Progenitor cell of endocrine pancreas (in vitro differentiated cells): ENCODE measurements around the gene PRR4. TPM values are rescaled to one million over a fixed set of nuclear protein-coding genes. Genes with fewer than 3 reads are reported as not detected.

Source experiments
- DNase-seq: peaks from one replicate; pipeline ENCODE4 v3.0.0; 2021; ENCODE audit warnings: low spot score; ENCODE audit not compliant: unreplicated experiment
- H3K27ac Mint-ChIP-seq: 2 replicates; pipeline ENCODE4 v1.8.0; 2021; ENCODE audit warnings: mild to moderate bottlenecking, moderate library complexity, mixed read lengths
- H3K27me3 Mint-ChIP-seq: 2 replicates; pipeline ENCODE4 v1.8.0; 2021; ENCODE audit warnings: mixed read lengths
- H3K36me3 Mint-ChIP-seq: 2 replicates; pipeline ENCODE4 v1.8.0; 2022; ENCODE audit warnings: mixed read lengths; ENCODE audit not compliant: insufficient read depth
- H3K4me1 Mint-ChIP-seq: 2 replicates; pipeline ENCODE4 v1.8.0; 2021; ENCODE audit warnings: low read depth, mixed read lengths
- H3K4me3 Mint-ChIP-seq: 2 replicates; pipeline ENCODE4 v1.8.0; 2021; ENCODE audit warnings: low read depth, mild to moderate bottlenecking, moderate library complexity, mixed read lengths
- H3K9me3 Mint-ChIP-seq: 2 replicates; pipeline ENCODE4 v1.8.0; 2021; ENCODE audit warnings: low read depth, mixed read lengths
- total RNA-seq: library from RNA; stranded (reverse); gene quantifications from 2 replicates; pipeline ENCODE4 v1.2.1, GENCODE V29; 2021
- TF ChIP-seq, protein P1 (sequence below): fragments of 200-600 bp; sonication (generic); IDR thresholded peaks from one replicate; pipeline ENCODE4 v1.5.0; 2021; ENCODE audit warnings: antibody characterized with exemption, mild to moderate bottlenecking; ENCODE audit not compliant: unreplicated experiment

PRR4 gene
- total RNA-seq, 1 donor from 2014 or later = 8.7 TPM

DNA sequence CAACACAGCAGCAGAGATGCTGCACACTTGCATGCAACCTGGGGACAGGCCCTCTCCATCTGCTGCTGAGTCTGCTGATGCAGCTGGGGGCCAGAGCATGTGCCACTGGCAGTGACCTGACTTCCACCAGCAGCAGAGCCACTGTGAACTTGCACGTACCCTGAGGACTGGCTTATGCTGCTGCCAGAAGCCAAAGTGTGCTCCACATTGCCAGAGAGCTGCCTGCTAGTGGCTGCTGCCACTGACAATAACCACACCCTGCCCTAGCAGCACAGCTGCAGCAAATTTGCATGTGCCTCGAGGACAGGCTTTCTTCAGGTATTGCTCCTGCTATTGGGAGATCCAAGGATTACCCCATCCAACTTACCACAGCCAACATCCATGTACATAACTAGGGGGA lies 4.5 kb upstream of the PRR4 start:
- Mint-ChIP-seq H3K4me1 (no peaks in the 10 kb centered on the region), H3K27me3 (no peaks in the 10 kb centered on the region), H3K36me3 (peaks cover 37% of the 10 kb centered on the region)

DNA sequence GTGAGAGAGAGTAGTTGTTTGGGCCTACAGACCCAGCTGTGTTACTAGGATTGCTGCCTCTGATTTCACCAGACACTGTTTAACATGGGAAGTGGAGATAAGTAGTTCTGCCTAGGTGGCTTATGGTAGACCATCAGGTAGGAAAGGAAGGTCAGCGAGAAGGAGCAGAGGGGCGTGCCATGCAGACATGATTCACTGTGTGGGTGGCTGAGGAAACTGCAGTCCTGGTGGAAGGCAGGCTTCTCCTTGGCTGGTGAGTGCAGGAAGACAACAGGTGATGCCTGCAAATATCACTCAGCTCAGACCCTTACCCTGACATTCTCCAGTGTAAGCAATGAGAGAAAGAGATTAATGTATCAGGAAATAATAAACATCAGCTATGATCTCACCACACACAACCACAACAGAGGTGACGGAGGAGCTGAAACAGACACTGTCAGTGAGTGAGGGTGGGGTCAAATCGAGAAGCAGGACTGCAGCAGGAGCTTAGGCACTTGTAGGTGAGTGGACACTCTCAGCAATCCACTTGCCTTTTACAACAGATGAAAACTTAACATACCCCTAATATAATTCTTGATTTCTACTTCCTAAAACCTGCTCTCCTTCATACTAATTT lies 2.1 kb upstream of the PRR4 start:
- Mint-ChIP-seq H3K4me3 (no peak overlapping the region), H3K27ac (no peak overlapping the region), H3K9me3 (peaks cover 6% of the 10 kb centered on the region), H3K36me3 (peaks cover 24% of the 10 kb centered on the region), H3K27me3 (no peaks in the 10 kb centered on the region), H3K4me1 (no peaks in the 10 kb centered on the region)
- no peak for DNase-seq
- TF ChIP-seq, protein P1, sequence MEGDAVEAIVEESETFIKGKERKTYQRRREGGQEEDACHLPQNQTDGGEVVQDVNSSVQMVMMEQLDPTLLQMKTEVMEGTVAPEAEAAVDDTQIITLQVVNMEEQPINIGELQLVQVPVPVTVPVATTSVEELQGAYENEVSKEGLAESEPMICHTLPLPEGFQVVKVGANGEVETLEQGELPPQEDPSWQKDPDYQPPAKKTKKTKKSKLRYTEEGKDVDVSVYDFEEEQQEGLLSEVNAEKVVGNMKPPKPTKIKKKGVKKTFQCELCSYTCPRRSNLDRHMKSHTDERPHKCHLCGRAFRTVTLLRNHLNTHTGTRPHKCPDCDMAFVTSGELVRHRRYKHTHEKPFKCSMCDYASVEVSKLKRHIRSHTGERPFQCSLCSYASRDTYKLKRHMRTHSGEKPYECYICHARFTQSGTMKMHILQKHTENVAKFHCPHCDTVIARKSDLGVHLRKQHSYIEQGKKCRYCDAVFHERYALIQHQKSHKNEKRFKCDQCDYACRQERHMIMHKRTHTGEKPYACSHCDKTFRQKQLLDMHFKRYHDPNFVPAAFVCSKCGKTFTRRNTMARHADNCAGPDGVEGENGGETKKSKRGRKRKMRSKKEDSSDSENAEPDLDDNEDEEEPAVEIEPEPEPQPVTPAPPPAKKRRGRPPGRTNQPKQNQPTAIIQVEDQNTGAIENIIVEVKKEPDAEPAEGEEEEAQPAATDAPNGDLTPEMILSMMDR = no peak

More for the DNA sequence above, 4.5 kb upstream of the PRR4 start:
- Mint-ChIP-seq H3K9me3 (peaks cover 29% of the 10 kb centered on the region), H3K4me3 (no peak overlapping the region), H3K27ac (no peak overlapping the region)
- DNase-seq = no peak
- TF ChIP-seq, protein P1 = no peak

DNA sequence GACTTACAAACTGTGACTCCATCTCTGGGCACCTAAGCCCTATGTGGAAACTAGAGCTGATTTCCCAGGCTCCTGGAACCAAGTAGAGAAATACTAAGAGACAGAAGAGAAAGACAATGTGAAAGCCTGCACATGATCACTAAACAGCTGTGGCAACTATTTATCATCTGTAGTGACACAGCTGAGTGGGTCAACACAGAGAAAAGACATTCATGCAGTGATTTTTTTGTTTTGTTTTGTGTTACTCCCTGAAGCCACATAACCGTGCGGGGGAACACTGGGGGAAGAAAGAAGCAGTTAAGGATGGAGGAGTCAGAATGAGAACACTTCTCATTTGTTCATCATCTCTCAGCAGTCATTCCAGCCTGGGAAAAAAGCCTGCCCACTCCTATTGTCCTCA lies 1.5 kb downstream of the PRR4 start:
- H3K4me1 Mint-ChIP-seq = no peaks in the 10 kb centered on the region
- no peaks in the 10 kb centered on the region for H3K27me3 Mint-ChIP-seq
- peaks cover 17% of the 10 kb centered on the region for H3K36me3 Mint-ChIP-seq
- TF ChIP-seq, protein P1 = no peak
- H3K9me3 Mint-ChIP-seq = no peaks in the 10 kb centered on the region
- H3K4me3 Mint-ChIP-seq = no peak overlapping the region
- no peak for DNase-seq
- no peak overlapping the region for H3K27ac Mint-ChIP-seq

DNA sequence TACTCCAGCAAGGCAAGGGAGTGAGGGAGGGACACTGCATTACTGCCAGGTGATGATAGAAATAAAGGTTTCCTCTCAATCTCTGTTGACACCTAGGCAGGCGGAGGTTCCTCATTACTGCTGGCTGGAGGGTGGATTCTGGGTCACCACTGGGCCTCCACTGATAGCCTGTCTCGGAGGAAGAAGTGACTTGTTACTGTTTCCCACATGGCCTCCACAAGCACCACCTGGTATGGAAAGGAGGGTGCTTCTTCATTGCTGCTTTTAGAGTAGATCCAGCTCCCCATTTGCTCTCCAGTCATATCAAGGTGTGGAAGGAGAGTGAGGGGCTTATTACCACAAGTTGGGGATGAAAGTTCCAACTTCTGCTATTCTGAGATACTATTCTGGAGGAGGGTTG lies 6.4 kb downstream of the PRR4 start:
- H3K27ac Mint-ChIP-seq = no peak overlapping the region
- no peak overlapping the region for H3K4me3 Mint-ChIP-seq

DNA sequence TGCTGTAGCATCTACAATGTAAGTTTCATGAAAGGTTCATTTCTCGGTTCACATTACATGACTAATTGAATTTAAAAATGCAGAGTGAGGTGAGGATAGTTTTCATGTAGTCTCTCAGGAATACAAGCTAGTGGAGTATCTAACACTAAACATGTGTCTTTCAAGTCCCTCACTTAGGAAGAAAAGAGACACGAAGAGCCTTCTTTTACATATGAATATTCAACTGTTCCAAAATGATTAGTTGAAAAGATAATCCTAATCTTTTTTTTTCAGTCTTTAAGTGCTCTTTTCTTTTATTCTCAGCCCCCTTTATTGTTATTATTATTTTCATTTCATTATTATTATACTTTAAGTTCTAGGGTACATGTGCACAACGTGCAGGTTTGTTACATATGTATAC lies 10.8 kb downstream of the PRR4 start:
- Mint-ChIP-seq H3K27me3 (no peaks in the 10 kb centered on the region), H3K9me3 (peaks cover 12% of the 10 kb centered on the region), H3K4me1 (peaks cover 10% of the 10 kb centered on the region), H3K27ac (no peak overlapping the region), H3K4me3 (no peak overlapping the region), H3K36me3 (peaks cover 25% of the 10 kb centered on the region)
- DNase-seq = no peak
- TF ChIP-seq, protein P1 = no peak

More for the DNA sequence above, 6.4 kb downstream of the PRR4 start:
- TF ChIP-seq, protein P1 = no peak
- H3K9me3 Mint-ChIP-seq = peaks cover under 1% of the 10 kb centered on the region
- no peak for DNase-seq
- no peaks in the 10 kb centered on the region for H3K4me1 Mint-ChIP-seq
- no peaks in the 10 kb centered on the region for H3K27me3 Mint-ChIP-seq
- H3K36me3 Mint-ChIP-seq = peaks cover 29% of the 10 kb centered on the region
